ENCODE data around the gene CCNB1IP1.
"Not testable (repeated sequence)": the region's sequence is repeated elsewhere in the genome, so short reads cannot be mapped to it uniquely, and the experiment has no call there.

CCNB1IP1 gene, protein sequence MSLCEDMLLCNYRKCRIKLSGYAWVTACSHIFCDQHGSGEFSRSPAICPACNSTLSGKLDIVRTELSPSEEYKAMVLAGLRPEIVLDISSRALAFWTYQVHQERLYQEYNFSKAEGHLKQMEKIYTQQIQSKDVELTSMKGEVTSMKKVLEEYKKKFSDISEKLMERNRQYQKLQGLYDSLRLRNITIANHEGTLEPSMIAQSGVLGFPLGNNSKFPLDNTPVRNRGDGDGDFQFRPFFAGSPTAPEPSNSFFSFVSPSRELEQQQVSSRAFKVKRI

DNA sequence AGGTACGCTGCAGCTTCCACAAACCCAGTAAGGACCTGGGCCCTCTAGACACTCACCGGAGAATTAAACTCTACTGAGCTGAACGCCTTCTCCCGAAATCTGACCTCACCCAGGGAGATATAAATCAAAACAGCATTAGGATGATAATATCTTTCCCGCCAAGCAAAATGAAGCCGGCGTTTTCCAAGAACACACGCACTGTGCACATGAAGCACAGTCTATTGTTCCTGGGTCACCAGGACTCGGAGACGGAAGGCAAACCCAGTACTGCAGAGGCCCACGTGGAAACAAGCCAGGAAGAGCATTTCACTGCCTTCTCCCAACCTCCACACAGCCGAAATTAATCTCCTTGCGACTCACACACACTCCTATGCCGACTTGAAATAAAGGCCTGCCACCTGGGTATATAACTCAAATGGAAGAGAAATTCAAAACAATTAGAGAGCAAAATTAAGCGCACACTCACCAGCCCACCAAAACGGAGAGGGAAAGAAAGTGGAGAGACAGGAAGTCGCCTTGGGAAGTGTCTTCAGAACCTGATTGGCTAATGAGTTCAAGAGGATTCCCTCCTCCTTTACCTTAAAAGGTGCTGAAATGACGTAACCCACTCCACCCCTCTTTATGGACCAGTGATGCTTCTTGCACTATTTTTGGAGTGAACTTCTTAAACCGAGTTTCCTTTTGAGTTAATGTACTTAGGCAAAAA, at the start of gene CCNB1IP1:
Gene CCNB1IP1 (minus strand): TSS at position 492 of the 706 bp plus-strand sequence. CDS start 16,756 bp downstream, outside the sequence.
- FAIRE-seq: peak; percentile 81
- peak; percentile 66 for DNase-seq (ENCODE audit: low spot score)

DNA sequence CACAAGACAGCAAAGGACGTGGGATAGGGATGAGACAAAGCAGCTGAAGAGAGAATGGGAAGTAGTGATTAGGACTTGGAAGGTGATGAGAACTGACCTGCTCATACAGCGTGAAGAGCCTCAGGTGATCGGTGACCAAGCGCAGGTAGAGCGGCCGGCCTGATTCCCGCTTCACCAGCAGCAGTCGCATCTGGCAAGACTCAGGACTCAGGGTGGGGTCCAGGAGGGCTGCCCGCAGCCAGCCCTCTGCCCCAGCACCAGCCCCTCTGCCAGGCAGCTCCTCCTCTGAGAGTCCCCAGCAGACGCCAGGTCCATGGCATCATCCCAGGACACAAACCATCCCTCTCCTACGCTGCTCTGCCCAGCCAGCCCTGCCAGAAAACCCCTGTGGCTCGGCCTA, 49.4 kb upstream of the CCNB1IP1 start:
- DNase-seq (ENCODE audit: low spot score) (no peak), FAIRE-seq (no peak)

DNA sequence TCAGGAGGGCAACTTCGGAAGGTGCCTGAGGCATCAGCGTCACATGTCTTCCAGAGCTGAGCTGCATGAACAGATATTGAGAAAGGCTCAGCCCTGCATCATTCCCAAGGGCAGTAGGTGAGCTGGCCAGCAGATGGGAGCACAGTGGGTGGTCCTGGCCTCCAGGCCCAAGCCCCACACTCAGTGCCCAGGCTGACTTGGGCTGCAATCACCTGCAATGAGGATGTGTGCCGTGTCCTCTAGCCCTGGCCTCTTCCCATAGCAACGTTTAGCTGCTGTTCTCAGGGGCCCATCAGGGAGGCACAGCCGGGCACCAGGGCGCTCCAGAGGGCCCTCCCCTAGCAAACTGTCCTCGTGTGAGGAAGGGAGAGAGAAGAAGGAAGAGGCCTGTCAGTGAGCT, 48.3 kb upstream of the CCNB1IP1 start:
- DNase-seq (ENCODE audit: low spot score) (no peak), FAIRE-seq (no peak)

DNA sequence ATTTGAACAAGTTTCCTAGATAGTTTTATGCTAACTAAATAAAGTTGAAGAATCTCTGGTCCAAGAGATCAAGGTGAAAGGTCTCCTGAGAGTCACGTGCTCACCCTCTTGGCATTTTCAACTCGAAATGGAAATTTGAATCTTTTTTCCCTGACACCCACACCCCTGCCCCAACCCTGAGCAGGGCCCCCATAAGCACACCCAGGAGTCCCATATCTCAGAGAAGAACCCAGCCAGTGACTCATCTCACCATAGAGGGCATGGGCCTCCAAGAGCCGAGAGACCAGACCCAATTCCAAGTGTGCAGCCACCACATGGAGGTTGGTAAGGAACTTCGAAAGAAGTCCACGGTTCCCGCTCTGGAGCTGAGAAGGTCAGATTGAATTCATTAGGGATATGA, 47.6 kb upstream of the CCNB1IP1 start:
- DNase-seq (ENCODE audit: low spot score) (no peak), FAIRE-seq (no peak)

DNA sequence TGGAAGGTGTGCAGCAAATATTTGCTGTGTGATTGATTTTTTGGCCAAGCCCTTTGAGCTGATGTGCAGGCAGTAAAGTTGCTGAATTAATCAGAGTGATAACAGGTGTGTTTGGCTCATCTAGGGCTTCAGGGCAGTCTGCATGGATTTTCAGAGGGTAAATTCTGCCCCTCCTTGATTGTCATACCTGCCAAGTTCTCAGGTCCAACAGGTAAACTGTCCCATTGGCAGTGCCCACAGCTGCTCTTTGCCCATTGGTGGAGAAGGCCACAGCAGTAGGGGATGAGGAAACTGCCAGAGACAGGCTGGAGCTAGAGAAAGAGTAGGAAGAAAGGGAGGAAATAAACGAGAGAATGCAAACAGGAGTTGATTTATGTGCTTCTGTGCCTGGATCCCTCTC, 46.7 kb upstream of the CCNB1IP1 start:
- FAIRE-seq: no peak

DNA sequence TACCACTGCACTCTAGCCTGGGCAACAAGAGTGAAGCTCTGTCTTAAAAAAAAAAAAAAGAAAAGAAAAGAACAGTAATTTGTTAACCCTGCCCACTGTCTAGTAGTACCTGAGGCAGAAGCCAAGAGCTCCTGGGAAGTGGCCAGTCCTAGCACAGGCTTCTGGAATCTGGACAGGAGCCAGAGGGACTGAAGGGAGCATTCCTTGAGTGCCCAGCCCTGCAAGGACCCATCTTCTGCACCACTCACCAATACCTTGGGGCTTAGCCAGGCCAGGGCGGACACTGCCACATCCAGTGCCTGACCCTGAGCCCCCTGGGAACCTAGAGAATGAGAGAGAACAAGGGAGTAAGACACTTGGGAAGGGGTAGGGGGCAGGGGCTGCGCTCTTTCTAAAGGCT, 44.1 kb upstream of the CCNB1IP1 start:
- DNase-seq (ENCODE audit: low spot score): no peak
- no peak for FAIRE-seq

More for the DNA sequence above, 46.7 kb upstream of the CCNB1IP1 start:
- no peak for DNase-seq (ENCODE audit: low spot score)

DNA sequence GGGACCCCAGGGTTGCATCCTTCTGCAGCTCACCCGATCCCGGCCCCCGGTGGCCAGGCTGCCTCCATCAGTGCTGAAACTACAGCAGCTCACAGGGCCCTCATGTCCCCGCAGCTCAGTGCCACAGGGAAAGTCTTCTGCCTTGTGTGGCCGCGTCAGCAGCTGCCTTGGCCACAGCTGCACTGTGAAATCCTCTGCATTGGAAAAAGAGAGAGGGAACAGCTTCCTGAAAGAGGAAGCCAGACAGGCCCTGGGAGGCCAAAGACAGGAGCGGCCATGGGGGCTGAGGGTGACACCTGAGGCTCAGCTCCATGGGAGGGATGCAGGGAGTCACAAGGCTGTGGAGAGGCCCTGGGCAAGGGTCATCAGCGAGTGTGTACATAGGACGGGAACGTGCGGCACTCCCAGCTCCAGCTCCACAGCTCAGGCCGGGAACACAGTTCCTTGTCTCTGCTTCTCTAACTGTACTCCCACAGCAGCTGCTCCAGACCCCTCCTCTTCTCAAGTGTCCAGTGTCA, 43.1 kb upstream of the CCNB1IP1 start:
- FAIRE-seq (no peak), DNase-seq (ENCODE audit: low spot score) (no peak)

DNA sequence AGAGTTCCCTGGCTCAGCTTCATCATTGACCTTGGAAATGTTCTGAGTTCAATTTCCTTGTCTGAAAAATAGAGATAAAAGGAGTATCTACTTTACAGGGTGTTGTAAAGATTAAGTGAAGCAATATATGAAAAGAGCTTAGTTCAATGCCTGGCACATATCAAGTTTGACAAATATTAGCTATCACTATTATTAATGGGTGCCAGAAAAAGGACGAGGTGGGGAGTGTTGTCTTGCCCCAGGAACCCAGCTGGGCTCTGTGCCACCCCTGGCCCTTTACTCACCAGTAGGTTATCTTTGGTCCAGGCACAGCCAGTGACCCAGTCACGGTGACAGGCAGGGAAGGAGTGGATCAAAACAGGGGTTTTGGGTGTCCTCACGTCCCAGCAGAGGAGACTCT, 42.4 kb upstream of the CCNB1IP1 start:
- DNase-seq (ENCODE audit: low spot score): no peak

DNA sequence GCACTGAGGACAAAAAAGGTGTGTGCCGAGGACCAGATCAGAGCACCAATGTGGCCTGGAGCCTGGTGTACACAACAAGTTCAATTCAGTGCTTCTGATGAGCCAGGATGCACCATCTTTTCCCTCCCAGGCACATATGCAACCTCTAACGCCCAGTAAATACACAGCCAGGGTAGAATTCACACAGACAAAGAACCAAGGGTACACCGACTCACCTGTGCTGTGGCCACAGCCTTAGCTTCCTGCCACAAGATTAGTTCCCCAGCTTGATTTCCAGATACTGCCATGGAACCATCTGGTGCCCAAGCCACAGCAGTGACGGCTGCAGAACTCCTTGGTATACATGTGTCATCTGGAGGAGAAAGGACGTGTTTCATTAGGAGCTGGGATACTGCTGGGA, 39.7 kb upstream of the CCNB1IP1 start:
- DNase-seq (ENCODE audit: low spot score) (no peak), FAIRE-seq (no peak)

More for the DNA sequence above, 42.4 kb upstream of the CCNB1IP1 start:
- FAIRE-seq: no peak

DNA sequence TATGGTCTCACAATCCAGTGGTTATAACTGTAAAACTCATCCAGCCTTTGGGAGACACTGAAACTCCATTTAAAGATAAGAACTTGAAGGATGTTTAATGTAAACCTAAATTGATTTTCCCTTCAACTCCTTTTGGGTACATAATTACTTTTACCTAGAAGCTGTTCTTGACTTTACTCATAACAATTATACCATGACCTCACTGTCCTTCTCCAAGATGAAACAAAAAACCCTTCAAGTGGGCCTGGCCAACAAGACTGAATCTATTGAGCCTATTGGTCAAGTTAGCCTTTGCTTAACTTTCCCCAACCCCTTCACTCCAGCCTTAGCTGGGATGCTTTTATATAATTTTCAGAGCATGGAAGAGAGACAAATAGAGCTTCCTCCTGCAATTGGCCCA, 32.8 kb upstream of the CCNB1IP1 start:
- no peak for DNase-seq (ENCODE audit: low spot score)
- FAIRE-seq: no peak

DNA sequence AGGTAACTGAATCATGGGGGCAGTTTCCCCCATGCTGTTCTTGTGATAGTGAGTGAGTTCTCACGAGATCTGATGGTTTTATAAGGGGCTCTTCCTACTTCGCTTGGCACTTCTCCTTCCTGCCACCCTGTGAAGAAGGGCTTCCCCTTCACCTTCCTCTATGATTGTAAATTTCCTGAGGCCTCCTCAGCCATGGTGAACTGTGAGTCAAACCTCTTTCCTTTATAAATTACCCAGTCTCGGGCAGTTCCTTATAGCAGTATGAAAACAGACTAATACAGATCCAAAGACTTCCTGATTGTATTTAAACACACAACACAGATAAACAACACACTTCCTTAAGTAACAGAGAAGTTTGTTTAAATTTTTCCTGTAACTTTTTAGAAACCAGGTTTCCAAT, 25.4 kb upstream of the CCNB1IP1 start:
- FAIRE-seq; DNase-seq (ENCODE audit: low spot score): not testable (repeated sequence)

DNA sequence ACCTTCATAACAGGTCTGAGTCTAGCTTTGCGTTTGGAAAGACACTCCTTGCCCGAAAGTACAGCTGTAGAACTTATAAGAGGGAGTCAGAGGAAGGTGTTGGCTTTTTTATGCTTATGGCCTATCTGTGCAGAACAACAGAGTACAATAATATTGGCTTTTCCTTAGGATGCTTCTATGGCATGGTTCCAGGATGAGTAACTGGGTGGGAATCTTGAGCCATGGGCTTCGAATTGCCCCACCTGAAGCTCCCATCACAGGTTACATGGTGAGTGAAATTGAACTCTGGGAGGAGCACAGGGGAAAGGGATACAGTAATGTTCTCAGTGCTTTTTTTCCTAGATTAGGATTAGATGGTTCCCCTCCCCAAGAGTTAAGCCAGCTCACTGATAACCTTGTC, 23.3 kb upstream of the CCNB1IP1 start:
- no peak for DNase-seq (ENCODE audit: low spot score)
- FAIRE-seq: no peak

DNA sequence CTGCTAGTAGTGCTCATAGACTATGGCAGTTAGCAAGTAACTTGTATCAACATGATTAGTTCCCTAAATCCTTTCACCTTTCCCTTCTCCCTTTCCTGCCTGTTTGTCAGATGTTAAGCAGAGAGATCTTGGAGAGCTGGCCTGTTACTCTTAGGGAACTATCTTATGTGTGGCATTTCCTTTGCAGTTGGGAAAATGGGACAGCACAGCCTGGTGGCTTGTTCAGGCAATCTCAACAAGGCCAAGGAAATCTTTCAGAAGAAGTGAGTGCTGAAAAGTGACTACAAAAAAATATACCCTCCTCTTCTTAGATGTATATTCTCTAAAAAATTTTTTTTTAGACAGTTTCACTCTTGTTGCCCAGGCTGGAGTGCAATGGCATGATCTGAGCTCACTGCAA, 17.8 kb upstream of the CCNB1IP1 start:
- FAIRE-seq (no peak), DNase-seq (ENCODE audit: low spot score) (no peak)

DNA sequence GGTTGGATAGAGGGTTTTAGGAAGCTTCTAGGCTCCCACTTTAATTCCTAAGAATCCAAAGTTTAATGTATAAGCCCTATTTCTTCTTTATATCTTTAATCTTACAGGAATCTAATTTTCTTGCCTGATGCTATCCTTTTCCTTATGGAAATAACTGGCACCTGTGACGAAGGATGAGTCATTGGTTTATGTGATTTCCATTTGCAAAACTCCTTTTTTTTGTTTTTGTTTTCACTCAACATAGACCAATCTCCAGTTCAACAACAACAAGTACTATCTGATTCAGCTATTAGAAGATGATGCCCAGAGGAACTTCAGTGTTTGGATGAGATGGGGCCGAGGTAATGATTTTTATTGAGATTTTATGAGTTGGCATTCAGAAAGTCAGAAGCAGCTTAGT, 17.2 kb upstream of the CCNB1IP1 start:
- FAIRE-seq (no peak), DNase-seq (ENCODE audit: low spot score) (no peak)

DNA sequence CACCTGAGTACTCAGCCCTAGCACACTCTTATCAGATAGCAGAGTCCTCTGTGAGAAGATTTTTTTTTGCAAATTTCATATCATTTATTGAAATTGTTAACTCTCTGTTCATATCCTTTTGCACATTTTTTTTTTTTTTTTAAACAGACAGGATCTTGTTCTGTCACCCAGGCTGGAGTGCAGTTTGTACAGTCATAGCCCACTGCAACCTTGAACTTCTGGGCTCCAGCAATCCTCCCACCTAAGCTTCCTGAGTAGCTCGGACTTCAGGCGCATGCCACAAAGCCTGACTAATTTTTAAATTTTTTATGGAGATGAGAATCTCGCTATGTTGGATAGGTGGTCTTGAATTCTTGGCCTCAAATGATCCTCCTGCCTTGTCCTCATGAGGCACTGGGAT, 14.7 kb upstream of the CCNB1IP1 start:
- no peak for FAIRE-seq

DNA sequence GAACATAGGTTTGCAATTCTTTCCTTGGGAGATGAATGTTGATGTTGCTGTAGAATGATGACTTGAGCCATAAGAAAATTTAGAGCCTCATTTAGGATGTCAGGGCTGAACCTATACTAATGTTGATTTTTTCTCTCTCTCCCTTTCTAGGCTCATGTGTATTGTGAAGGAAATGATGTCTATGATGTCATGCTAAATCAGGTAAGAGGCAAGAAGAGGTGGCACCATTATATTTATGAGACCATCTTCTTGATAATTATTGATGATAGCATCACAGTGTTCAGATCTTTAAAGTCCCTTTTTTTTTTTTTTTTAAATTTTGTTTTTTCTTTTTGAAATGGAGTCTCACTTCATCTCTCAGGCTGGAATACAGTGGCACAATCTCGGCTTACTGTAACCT, 13.6 kb upstream of the CCNB1IP1 start:
- DNase-seq (ENCODE audit: low spot score) (no peak), FAIRE-seq (no peak)

More for the DNA sequence above, 14.7 kb upstream of the CCNB1IP1 start:
- DNase-seq (ENCODE audit: low spot score): no peak

DNA sequence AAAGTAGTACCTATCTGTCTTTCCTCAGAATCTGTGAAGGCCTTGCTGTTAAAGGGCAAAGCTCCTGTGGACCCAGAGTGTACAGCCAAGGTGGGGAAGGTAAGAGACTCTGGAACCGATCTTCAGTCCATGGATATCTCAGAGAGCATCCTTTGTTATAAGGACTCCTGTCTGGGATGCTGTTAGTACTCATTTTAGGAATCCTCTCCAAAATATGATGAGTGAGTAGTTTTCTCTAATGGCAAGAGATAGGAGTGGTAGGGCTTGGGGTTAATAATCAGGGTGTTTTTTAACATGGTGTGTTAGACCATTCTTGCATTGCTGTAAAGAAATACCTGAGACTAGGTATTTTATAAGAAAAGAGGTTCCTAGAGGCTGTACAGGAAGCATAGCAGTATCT, 12.3 kb upstream of the CCNB1IP1 start:
- no peak for FAIRE-seq

DNA sequence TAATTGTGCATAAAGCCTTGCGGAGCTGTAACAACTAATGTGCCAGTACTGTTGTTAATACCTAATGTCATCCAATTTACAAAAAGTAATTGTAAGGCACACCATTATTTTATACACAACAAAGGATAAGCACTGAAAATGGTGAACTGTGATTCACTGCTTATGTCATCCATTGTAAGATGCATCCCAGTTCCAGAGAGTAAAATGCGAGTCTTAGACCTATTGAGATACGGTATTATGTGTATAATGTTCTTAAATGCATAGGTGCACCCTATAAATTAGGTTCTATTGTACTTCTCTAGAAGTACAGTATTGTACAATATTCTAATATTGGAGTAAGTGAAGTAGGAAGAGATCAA, 10.8 kb upstream of the CCNB1IP1 start:
- DNase-seq (ENCODE audit: low spot score): no peak
- FAIRE-seq: no peak

More for the DNA sequence above, 12.3 kb upstream of the CCNB1IP1 start:
- DNase-seq (ENCODE audit: low spot score): no peak

DNA sequence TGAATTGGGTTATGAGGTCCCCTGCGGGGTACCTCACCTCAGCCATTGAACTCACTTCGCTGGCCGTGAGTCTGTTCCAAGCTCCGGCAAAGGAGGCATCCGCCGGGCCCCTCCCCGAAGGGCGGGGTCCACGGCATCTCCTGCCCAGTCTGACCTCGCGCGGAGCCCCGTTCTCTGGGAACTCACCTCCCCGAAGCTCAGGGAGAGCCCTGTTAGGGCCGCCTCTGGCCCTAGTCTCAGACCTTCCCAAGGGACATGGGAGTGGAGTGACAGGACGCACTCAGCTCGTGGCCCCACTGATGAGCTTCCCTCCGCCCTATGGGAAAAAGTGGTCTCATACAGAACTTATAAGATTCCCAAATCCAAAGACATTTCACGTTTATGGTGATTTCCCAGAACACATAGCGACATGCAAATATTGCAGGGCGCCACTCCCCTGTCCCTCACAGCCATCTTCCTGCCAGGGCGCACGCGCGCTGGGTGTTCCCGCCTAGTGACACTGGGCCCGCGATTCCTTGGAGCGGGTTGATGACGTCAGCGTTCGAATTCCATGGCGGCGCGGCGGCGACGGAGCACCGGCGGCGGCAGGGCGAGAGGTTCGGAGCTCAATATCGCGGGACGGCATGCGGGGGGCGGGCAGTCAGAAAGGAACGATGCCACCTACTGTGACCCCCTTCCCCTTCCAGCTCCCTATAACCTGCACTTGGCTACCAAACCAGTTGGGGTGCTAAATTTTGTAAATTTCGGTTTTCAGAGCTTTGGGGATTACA, 10.2 kb upstream of the CCNB1IP1 start, which contains the start of gene PARP2:
Gene PARP2 (plus strand): TSS at position 544 of the 770 bp plus-strand sequence. CDS start 7 bp downstream, at position 551.
- peak; percentile 96 for DNase-seq (ENCODE audit: low spot score)
- FAIRE-seq: peak; percentile 82

DNA sequence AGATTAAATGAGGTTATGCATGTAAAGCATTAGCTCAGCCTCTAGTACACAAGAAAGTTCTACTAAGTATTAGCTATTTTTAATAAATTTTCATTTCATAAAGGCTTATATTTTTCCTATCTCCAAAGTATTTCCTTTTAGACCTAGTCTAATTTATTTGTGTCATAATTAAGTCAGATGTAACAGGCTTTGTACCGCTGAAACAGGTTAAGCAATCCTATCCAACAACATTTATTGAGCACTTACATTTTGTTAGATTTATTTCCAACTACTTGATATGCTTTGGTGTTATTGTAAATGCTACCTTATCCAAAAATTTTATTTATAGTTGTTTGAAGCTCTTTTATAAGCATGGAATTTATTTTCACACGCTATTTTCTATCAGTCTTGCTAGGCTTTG, 8.6 kb upstream of the CCNB1IP1 start:
- no peak for DNase-seq (ENCODE audit: low spot score)
- no peak for FAIRE-seq

DNA sequence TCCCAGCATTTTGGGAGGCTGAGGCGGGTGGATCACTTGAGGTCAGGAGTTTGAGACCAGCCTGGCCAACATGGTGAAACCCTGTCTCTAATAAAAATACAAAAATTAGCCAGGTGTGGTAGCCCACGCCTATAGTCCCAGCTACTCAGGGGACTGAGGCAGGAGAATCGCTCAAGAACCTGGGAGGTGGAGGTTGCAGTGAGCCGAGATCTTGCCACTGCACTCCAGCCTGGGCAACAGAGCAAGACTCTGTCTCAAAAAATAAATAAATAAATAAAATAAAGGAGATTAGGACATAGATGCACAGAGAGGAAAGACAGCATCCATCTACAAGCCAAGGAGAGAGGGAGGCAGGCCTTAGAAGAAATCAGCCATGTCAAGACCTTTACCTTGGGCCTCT, 8.0 kb upstream of the CCNB1IP1 start:
- FAIRE-seq; DNase-seq (ENCODE audit: low spot score): not testable (repeated sequence)

DNA sequence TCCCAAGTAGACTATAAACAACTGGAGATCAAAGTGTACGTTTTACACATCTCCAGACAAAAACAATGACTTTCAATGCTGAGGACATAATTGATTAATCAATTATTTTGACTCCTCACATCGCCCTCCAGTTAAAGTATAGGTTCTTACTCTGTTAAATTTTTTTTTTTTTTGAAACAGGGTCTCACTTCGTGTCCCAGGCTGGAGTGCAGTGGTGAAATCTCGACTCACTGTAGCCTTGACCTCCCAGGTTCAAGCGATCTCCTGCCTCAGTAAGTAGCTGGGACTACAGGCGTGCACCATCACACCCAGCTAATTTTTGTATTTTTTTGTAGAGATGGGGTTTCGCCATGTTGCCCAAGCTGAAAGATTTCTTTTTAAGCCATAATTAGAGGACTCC, 938 bp upstream of the CCNB1IP1 start:
- DNase-seq (ENCODE audit: low spot score) (no peak), FAIRE-seq (no peak)

Measured in RCC 7860 (cell line).